ENCODE measurements around the gene APCS.

Gene APCS

GRCh38 chr1:159587461-159587951, at the start of gene APCS:
TSS of gene APCS (plus strand) at chr1:159587826. CDS start at chr1:159587922, 96 bp downstream.
- no peak for DNase-seq

GRCh38 chr1:159548126-159548525, 39.5 kb upstream of the APCS start:
- DNase-seq: no peak

GRCh38 chr1:159554261-159554660, 33.4 kb upstream of the APCS start:
- no peak for DNase-seq

- no peak for DNase-seq
Measured at GRCh38 chr1:159554696-159555095, 32.9 kb upstream of the APCS start.

- no peak for DNase-seq
Measured at GRCh38 chr1:159556931-159557369, 30.7 kb upstream of the APCS start.

- DNase-seq: no peak
Measured at GRCh38 chr1:159560599-159560998, 27.0 kb upstream of the APCS start.

GRCh38 chr1:159561497-159561896, 26.1 kb upstream of the APCS start:
- DNase-seq: no peak

GRCh38 chr1:159562680-159563079, 24.9 kb upstream of the APCS start:
- DNase-seq: no peak

GRCh38 chr1:159577446-159577845, 10.2 kb upstream of the APCS start:
- DNase-seq: no peak

GRCh38 chr1:159580340-159580739, 7.3 kb upstream of the APCS start:
- no peak for DNase-seq

GRCh38 chr1:159581422-159581821, 6.2 kb upstream of the APCS start:
- no peak for DNase-seq

- DNase-seq: no peak
Measured at GRCh38 chr1:159584536-159584935, 3.1 kb upstream of the APCS start.

GRCh38 chr1:159591981-159592380, 4.4 kb downstream of the APCS start:
- no peak for DNase-seq

GRCh38 chr1:159594625-159595405, 7.2 kb downstream of the APCS start:
- DNase-seq: no peak

- DNase-seq: no peak
Measured at GRCh38 chr1:159598196-159598595, 10.6 kb downstream of the APCS start.

- DNase-seq: no peak
Measured at GRCh38 chr1:159600894-159601293, 13.3 kb downstream of the APCS start.

GRCh38 chr1:159602501-159602999, 14.9 kb downstream of the APCS start:
- DNase-seq: no peak

GRCh38 chr1:159612211-159612885, 24.7 kb downstream of the APCS start:
- no peak for DNase-seq

GRCh38 chr1:159632922-159633321, 45.3 kb downstream of the APCS start:
- no peak for DNase-seq
